SK-N-SH (cell line): Measurements from ENCODE around the gene LAIR2. TPM values are rescaled to one million over a fixed set of nuclear protein-coding genes. Genes with fewer than 3 reads are reported as not detected.

ENCODE experiments used
- CTCF ChIA-PET: fragments of 300-600, 350-600 bp; formaldehyde crosslinking; extraction: SDS; loops from one replicate; lab custom pipeline; 2021; lab: Yijun Ruan, JAX
- POLR2A ChIA-PET: fragments of 350-600 bp; sonication (Branson Sonifier 250); formaldehyde crosslinking; extraction: SDS; loops from one replicate; lab custom pipeline; 2020; ENCODE audit warnings: antibody characterized with exemption, inconsistent platforms; lab: Yijun Ruan, JAX
- DNase-seq: peaks from one replicate; pipeline ENCODE4 v3.0.0; 2012
- H2AFZ ChIP-seq: fragments of 200-600 bp; sonication (generic); 2 replicates; pipeline ENCODE4 v1.8.1; 2016; ENCODE audit warnings: antibody characterized with exemption, mild to moderate bottlenecking, low read depth
- H3F3A ChIP-seq: fragments of 200-600 bp; sonication (generic); replicated peaks from 2 replicates; pipeline ENCODE3; 2016; ENCODE audit warnings: antibody characterized with exemption, mild to moderate bottlenecking; ENCODE audit not compliant: insufficient read depth
- H3K27ac ChIP-seq, 2 experiments: fragments of 200-500 bp in 1 of 2; fragments of 200-600 bp in 1 of 2; sonication (Bioruptor generic) in 1 of 2; sonication (generic), shearing (Covaris generic) in 1 of 2; 2 replicates each; pipeline versions ENCODE4 v1.5.1 to v1.6.1; 2014 to 2016; ENCODE audit warnings: low read depth in 2 of 2, inconsistent platforms in 1 of 2, low read length in 1 of 2, mild to moderate bottlenecking in 1 of 2, mixed read lengths in 1 of 2
- H3K27me3 ChIP-seq: fragments of 200-600 bp; sonication (generic), shearing (Covaris generic); 2 replicates; pipeline ENCODE4 v1.6.1; 2016; ENCODE audit warnings: mixed run types; ENCODE audit not compliant: insufficient read depth
- H3K36me3 ChIP-seq, 2 experiments: fragments of 200-500 bp in 1 of 2; fragments of 200-600 bp in 1 of 2; sonication (Bioruptor generic) in 1 of 2; sonication (generic) in 1 of 2; replicated peaks in 1 of 2; 2 replicates each; pipeline versions ENCODE3 to v1.5.1; 2014 to 2016; ENCODE audit warnings: low read length in 1 of 2, mild to moderate bottlenecking in 1 of 2; ENCODE audit not compliant: insufficient read depth in 2 of 2, control insufficient read depth in 1 of 2
- H3K4me1 ChIP-seq, 2 experiments: fragments of 200-500 bp in 1 of 2; fragments of 200-600 bp in 1 of 2; sonication (Bioruptor generic) in 1 of 2; sonication (generic), shearing (Covaris generic) in 1 of 2; 2 replicates each; pipeline versions ENCODE4 v1.5.1 to v1.6.1; 2014 to 2016; ENCODE audit warnings: low read depth in 1 of 2, low read length in 1 of 2, mixed run types in 1 of 2; ENCODE audit not compliant: insufficient read depth in 2 of 2, control insufficient read depth in 1 of 2
- H3K4me2 ChIP-seq: fragments of 200-600 bp; sonication (generic), shearing (Covaris generic); 2 replicates; pipeline ENCODE4 v1.6.1; 2017; ENCODE audit warnings: mixed run types
- H3K4me3 ChIP-seq, 2 experiments: fragments of 200-500 bp in 1 of 2; fragments of 200-600 bp in 1 of 2; sonication (Bioruptor generic) in 1 of 2; sonication (generic), shearing (Covaris generic) in 1 of 2; 2 replicates each; pipeline versions ENCODE4 v1.5.1 to v1.8.1; 2014 to 2016; ENCODE audit warnings: low read depth in 2 of 2, inconsistent platforms in 1 of 2, low read length in 1 of 2, mild to moderate bottlenecking in 1 of 2, mixed read lengths in 1 of 2, moderate library complexity in 1 of 2
- H3K79me2 ChIP-seq: fragments of 200-600 bp; sonication (generic); 2 replicates; pipeline ENCODE4 v1.8.1; 2017; ENCODE audit warnings: mild to moderate bottlenecking; ENCODE audit not compliant: insufficient read depth
- H3K9ac ChIP-seq: fragments of 200-600 bp; sonication (generic); 2 replicates; pipeline ENCODE4 v1.6.1; 2017; ENCODE audit warnings: mixed run types
- H3K9me2 ChIP-seq: fragments of 200-600 bp; sonication (generic); 2 replicates; pipeline ENCODE4 v1.6.1; 2017; ENCODE audit warnings: mixed run types
- H3K9me3 ChIP-seq: fragments of 200-600 bp; sonication (generic); 2 replicates; pipeline ENCODE4 v1.6.1; 2017; ENCODE audit warnings: mixed run types, mild to moderate bottlenecking, moderate library complexity
- H4K20me1 ChIP-seq: fragments of 200-600 bp; sonication (generic); 2 replicates; pipeline ENCODE4 v1.6.1; 2017; ENCODE audit warnings: mild to moderate bottlenecking, mixed run types; ENCODE audit not compliant: insufficient read depth
- CHD2 ChIP-seq: fragments of 150-350 bp; IDR thresholded peaks from 2 replicates; pipeline ENCODE4 v1.6.1; 2018; ENCODE audit warnings: low read length; ENCODE audit not compliant: partially characterized antibody
- EP300 ChIP-seq, 2 experiments: IDR thresholded peaks; 2 replicates each; pipeline versions ENCODE4 v1.4.0 to v1.6.1; 2012; ENCODE audit warnings: borderline replicate concordance in 1 of 2, low read depth in 1 of 2, low read length in 1 of 2
- FOXJ3 ChIP-seq: sonication (generic); formaldehyde crosslinking; IDR thresholded peaks from 2 replicates; pipeline ENCODE4 v1.5.1; 2020; ENCODE audit warnings: mild to moderate bottlenecking, missing genetic modification reagents
- JUND ChIP-seq: IDR thresholded peaks from 2 replicates; pipeline ENCODE4 v1.4.0; 2012
- MXI1 ChIP-seq: IDR thresholded peaks from 2 replicates; pipeline ENCODE4 v1.6.1; 2012; ENCODE audit warnings: mild to moderate bottlenecking, low read depth, low read length, improper control_type of control experiment
- NFIC ChIP-seq: IDR thresholded peaks from 2 replicates; pipeline ENCODE4 v1.4.0; 2012; ENCODE audit warnings: borderline replicate concordance
- POLR2AphosphoS5 ChIP-seq: IDR thresholded peaks from 2 replicates; pipeline ENCODE4 v1.6.1; 2012; ENCODE audit warnings: low read depth, low read length
- RAD21 ChIP-seq: IDR thresholded peaks from 2 replicates; pipeline ENCODE4 v1.6.1; 2012; ENCODE audit warnings: mild to moderate bottlenecking, low read length
- RCOR1 ChIP-seq: fragments of 150-350 bp; IDR thresholded peaks from 2 replicates; pipeline ENCODE4 v1.6.1; 2017; ENCODE audit warnings: antibody characterized with exemption, low read length
- RFX5 ChIP-seq: IDR thresholded peaks from 2 replicates; pipeline ENCODE4 v1.6.1; 2012; ENCODE audit warnings: mild to moderate bottlenecking, improper control_type of control experiment, low read length
- TAF1 ChIP-seq: IDR thresholded peaks from 2 replicates; pipeline ENCODE4 v1.6.1; 2012; ENCODE audit warnings: low read depth, mild to moderate bottlenecking, low read length, moderate library complexity, borderline replicate concordance
- TCF12 ChIP-seq: IDR thresholded peaks from 2 replicates; pipeline ENCODE4 v1.4.0; 2012
- WGBS: methylation state at CpG from one replicate; pipeline ENCODE4 v1.1.6; 2017; ENCODE audit warnings: low lambda C conversion rate; 5-methylcytosine and 5-hydroxymethylcytosine counted together
- polyA plus RNA-seq, 3 experiments: library from polyadenylated mRNA; depleted of rRNA; stranded (reverse); fragments of >200 nt; gene quantifications; 2 replicates each; pipeline ENCODE4 v1.2.3, GENCODE V29; 2012
- TF ChIP-seq, protein P1 (sequence below): fragments of 150-350 bp; IDR thresholded peaks from 2 replicates; pipeline ENCODE4 v1.6.1; 2016; ENCODE audit warnings: mild to moderate bottlenecking, low read depth, low read length
- TF ChIP-seq, protein P2 (sequence below): IDR thresholded peaks from 2 replicates; pipeline ENCODE4 v1.6.1; 2012; ENCODE audit warnings: mild to moderate bottlenecking, low read depth, low read length, moderate library complexity
- TF ChIP-seq, protein P3 (sequence below): IDR thresholded peaks from 2 replicates; pipeline ENCODE4 v1.4.0; 2012; ENCODE audit warnings: low read depth, borderline replicate concordance
- TF ChIP-seq, protein P4 (sequence below): fragments of 200-600 bp; sonication (generic); IDR thresholded peaks from 2 replicates; pipeline ENCODE4 v1.6.1; 2017; ENCODE audit warnings: antibody characterized with exemption, mild to moderate bottlenecking, moderate library complexity
- TF ChIP-seq, protein P5 (sequence below): IDR thresholded peaks from 2 replicates; pipeline ENCODE4 v1.4.0; 2012; ENCODE audit warnings: low read depth, borderline replicate concordance
- TF ChIP-seq, protein P6 (sequence below): IDR thresholded peaks from 2 replicates; pipeline ENCODE4 v1.4.0; 2012; ENCODE audit warnings: low read depth

Gene LAIR2
- polyA plus RNA-seq, 1 of the 3 experiments (the other 2 are of a cell fraction) = not detected

DNA sequence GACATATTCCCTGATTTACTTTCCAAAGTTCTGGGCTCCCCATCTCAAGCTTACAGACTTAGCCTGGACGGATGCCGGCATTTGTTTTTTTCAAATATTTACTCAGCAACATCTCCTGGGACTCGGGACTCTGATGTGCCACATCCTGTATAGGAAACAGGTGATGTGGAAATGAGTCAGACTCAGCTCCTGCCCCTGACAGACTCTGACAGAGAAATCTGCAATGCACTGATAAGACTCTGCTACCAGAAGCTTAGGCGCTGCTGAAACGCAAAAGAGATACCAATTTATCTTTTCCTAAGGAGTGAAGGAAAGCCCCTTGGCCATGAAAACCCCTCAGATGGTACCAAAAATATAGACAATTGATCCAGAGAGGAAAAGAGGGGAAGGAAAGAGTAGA is 16.2 kb downstream of the LAIR2 start:
- no peak for DNase-seq
- POLR2A ChIA-PET = no interaction called here
- Histone ChIP-seq H3F3A (no peaks in the 10 kb centered on the region), H3K9me3 (no peaks in the 10 kb centered on the region), H3K4me1 (no peaks in the 10 kb centered on the region), H3K9ac (no peak overlapping the region), H3K79me2 (no peaks in the 10 kb centered on the region), H3K27me3 (peaks cover 11% of the 10 kb centered on the region; the same call in 1 of the 2 replicates), H3K36me3 (no peaks in the 10 kb centered on the region), H3K9me2 (no peaks in the 10 kb centered on the region), H2AFZ (no peak overlapping the region), H3K27ac (no peak overlapping the region), H3K4me2 (no peak overlapping the region), H3K4me3 (no peak overlapping the region), H4K20me1 (no peaks in the 10 kb centered on the region)
- CTCF ChIA-PET = no interaction called here
- no peak for TF ChIP-seq FOXJ3
- TF ChIP-seq, protein P1, sequence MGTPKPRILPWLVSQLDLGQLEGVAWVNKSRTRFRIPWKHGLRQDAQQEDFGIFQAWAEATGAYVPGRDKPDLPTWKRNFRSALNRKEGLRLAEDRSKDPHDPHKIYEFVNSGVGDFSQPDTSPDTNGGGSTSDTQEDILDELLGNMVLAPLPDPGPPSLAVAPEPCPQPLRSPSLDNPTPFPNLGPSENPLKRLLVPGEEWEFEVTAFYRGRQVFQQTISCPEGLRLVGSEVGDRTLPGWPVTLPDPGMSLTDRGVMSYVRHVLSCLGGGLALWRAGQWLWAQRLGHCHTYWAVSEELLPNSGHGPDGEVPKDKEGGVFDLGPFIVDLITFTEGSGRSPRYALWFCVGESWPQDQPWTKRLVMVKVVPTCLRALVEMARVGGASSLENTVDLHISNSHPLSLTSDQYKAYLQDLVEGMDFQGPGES = no peak
- TF ChIP-seq CHD2 = no peak
- TF ChIP-seq, protein P2, sequence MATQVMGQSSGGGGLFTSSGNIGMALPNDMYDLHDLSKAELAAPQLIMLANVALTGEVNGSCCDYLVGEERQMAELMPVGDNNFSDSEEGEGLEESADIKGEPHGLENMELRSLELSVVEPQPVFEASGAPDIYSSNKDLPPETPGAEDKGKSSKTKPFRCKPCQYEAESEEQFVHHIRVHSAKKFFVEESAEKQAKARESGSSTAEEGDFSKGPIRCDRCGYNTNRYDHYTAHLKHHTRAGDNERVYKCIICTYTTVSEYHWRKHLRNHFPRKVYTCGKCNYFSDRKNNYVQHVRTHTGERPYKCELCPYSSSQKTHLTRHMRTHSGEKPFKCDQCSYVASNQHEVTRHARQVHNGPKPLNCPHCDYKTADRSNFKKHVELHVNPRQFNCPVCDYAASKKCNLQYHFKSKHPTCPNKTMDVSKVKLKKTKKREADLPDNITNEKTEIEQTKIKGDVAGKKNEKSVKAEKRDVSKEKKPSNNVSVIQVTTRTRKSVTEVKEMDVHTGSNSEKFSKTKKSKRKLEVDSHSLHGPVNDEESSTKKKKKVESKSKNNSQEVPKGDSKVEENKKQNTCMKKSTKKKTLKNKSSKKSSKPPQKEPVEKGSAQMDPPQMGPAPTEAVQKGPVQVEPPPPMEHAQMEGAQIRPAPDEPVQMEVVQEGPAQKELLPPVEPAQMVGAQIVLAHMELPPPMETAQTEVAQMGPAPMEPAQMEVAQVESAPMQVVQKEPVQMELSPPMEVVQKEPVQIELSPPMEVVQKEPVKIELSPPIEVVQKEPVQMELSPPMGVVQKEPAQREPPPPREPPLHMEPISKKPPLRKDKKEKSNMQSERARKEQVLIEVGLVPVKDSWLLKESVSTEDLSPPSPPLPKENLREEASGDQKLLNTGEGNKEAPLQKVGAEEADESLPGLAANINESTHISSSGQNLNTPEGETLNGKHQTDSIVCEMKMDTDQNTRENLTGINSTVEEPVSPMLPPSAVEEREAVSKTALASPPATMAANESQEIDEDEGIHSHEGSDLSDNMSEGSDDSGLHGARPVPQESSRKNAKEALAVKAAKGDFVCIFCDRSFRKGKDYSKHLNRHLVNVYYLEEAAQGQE = no peak
- TF ChIP-seq, protein P3, sequence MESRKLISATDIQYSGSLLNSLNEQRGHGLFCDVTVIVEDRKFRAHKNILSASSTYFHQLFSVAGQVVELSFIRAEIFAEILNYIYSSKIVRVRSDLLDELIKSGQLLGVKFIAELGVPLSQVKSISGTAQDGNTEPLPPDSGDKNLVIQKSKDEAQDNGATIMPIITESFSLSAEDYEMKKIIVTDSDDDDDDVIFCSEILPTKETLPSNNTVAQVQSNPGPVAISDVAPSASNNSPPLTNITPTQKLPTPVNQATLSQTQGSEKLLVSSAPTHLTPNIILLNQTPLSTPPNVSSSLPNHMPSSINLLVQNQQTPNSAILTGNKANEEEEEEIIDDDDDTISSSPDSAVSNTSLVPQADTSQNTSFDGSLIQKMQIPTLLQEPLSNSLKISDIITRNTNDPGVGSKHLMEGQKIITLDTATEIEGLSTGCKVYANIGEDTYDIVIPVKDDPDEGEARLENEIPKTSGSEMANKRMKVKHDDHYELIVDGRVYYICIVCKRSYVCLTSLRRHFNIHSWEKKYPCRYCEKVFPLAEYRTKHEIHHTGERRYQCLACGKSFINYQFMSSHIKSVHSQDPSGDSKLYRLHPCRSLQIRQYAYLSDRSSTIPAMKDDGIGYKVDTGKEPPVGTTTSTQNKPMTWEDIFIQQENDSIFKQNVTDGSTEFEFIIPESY = no peak
- no peak for TF ChIP-seq RFX5
- TF ChIP-seq, protein P4, sequence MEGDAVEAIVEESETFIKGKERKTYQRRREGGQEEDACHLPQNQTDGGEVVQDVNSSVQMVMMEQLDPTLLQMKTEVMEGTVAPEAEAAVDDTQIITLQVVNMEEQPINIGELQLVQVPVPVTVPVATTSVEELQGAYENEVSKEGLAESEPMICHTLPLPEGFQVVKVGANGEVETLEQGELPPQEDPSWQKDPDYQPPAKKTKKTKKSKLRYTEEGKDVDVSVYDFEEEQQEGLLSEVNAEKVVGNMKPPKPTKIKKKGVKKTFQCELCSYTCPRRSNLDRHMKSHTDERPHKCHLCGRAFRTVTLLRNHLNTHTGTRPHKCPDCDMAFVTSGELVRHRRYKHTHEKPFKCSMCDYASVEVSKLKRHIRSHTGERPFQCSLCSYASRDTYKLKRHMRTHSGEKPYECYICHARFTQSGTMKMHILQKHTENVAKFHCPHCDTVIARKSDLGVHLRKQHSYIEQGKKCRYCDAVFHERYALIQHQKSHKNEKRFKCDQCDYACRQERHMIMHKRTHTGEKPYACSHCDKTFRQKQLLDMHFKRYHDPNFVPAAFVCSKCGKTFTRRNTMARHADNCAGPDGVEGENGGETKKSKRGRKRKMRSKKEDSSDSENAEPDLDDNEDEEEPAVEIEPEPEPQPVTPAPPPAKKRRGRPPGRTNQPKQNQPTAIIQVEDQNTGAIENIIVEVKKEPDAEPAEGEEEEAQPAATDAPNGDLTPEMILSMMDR = no peak
- TF ChIP-seq RCOR1 = no peak
- TF ChIP-seq NFIC = no peak
- no peak for TF ChIP-seq JUND
- TF ChIP-seq POLR2AphosphoS5 = no peak
- TF ChIP-seq TCF12 = no peak
- no peak for TF ChIP-seq TAF1
- no peak for TF ChIP-seq RAD21
- no peak for TF ChIP-seq MXI1
- TF ChIP-seq, protein P5, sequence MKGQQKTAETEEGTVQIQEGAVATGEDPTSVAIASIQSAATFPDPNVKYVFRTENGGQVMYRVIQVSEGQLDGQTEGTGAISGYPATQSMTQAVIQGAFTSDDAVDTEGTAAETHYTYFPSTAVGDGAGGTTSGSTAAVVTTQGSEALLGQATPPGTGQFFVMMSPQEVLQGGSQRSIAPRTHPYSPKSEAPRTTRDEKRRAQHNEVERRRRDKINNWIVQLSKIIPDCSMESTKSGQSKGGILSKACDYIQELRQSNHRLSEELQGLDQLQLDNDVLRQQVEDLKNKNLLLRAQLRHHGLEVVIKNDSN = no peak
- TF ChIP-seq EP300 (IDR thresholded peaks at IDR 0.05; ENCODE audit: borderline replicate concordance in 1 of 2, low read depth in 1 of 2, low read length in 1 of 2) = no peak
- TF ChIP-seq, protein P6, sequence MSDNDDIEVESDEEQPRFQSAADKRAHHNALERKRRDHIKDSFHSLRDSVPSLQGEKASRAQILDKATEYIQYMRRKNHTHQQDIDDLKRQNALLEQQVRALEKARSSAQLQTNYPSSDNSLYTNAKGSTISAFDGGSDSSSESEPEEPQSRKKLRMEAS = no peak
- WGBS = under 1% methylated on average over 5 of the region's 5 CpGs
